ENCODE data around the gene POLE.
"Not testable (repeated sequence)": the region's sequence is repeated elsewhere in the genome, so short reads cannot be mapped to it uniquely, and the experiment has no call there.

POLE gene

DNA sequence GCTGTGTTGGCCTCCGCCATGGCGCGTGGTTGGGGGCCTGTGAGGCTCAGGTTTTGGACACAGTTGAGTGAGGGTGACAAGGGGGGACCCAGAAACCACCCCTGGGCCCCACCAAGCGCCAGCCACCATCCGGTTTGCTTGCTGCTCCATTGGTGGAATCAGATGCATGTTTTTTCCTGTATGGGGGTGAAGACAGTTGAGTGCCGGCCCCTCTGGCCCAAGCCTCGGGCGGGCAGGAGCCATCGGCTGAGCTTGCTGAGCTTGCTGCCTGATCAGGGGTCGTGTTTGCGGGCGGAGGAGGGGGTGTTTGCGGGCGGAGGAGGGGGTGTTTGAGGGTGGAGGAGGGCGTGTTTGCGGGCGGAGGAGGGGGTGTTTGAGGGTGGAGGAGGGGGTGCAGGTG, 29.9 kb upstream of the POLE start:
- DNase-seq = no peak

DNA sequence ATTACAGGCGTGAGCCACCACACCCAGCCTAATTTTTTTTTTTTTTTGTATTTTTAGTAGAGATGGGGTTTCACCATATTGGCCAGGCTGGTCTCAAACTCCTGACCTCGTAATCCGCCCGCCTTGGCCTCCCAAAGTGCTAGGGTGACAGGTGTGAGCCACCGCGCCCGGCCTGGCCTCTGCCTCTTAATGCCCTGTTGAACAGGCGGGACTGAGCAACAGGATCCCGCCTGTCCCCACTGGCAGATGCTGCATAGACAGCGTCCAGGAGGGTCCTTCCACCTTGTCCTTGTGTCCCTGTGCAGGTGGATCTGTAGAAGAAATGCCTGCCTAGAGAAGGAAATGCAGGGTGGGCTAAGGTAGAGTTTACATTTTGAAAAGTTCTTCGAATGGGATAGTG, 29.2 kb upstream of the POLE start:
- DNase-seq = no peak

DNA sequence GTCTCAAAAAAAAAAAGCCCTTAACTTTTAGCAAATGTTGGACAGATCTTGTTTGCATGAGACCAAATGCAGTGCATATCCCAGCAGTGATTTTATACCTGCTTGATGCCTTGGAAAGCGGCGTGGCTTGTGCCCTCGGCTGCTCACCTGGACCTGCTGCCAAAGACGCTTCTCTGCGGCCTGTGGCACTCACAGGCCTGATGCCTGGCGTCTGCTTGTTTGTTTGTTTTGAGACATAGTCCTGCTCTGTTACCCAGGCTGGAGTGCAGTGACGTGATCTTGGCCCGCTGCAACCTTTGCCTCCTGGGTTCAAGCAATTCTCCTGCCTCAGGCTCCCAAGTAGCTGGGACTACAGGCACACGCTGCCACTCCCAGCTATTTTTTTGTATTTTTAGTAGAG, 28.7 kb upstream of the POLE start:
- no peak for DNase-seq

DNA sequence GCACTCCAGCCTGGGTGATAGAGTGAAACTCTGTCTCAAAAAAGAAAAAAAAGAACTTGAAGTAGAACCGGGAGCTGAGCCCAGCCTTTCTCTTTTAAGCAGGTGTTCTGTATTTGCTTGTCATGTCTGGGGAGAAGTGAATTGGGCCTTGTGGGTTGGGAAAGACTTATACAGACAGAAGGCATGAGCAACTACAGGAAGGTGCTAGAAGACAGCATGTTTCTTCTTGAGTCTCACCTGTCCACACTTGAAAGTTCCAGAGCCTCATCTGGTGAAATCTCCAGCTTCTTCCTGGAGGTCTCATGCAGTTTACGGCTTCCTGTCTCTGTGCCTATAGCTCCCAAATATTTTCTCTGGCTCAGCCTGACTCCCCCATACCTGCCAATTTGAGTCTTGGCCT, 26.0 kb upstream of the POLE start:
- DNase-seq = no peak

DNA sequence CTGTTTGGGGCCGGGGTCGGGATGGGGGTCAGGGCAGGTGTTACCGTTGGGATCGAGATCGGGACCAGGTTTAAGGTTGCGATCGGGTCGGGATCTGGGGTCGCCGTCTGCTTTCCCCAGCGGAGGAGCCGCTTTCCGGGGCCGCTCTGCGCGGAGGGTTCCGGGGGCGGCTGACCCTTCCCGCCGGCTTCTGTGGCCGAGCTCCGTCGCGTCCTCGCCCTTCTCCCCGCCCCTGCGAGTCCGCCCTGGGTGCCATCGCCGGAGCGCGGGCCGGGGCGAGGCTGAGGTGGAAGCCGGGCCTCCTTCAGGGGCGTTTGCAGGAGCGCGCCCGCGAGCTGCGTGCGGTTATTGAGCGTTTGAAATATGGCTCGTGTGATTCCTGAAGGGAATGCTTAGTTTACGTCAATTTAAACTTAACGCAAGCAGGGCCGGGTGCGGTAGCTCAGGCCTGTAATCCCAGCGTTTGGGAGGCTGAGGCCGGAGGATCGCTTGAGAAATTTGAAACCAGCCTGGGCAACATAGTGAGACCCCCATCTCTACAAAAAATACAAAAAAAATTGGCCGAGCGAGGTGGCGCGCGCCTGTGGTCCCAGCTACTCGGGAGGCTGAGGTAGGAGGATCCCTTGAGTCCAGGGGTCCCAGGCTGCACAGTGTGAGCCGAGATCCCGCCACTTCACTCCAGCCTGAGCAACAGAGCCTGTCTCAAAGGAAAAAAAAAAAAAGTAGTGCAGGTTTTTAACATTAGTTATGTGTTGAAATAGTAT, 24.1 kb upstream of the POLE start:
- no peak for DNase-seq

DNA sequence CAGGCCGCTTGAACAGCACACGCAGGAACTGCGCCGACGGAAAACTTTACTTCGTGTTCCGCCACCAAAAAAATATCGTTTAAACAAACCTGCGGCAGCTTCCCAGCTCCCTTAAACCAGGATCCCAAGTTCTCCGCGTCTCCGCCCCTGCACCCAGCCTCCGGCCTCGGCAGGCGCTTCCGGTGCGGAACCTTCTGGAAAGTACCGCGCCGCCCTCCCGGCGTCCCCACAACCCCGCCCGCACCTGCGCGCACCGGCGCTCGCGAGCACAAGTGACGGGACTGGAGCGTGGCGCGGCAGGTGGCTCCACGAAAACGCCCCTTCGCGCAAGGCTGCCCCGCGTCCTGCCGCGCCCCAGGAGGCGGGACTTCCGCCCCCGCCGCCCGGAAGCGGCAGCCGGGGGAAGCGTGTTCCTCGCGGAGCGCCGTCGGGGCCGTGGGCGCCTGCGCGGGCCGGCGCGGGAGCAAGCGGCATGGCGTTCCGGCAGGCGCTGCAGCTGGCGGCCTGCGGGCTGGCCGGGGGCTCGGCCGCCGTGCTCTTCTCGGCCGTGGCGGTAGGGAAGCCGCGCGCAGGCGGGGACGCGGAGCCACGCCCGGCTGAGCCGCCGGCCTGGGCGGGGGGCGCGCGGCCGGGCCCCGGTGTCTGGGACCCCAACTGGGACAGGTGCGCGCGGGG, 23.4 kb upstream of the POLE start, which contains the start of gene PGAM5:
TSS of gene PGAM5 (plus strand) at position 438 of the 675 bp plus-strand sequence. CDS start at position 473, 35 bp downstream.
- peak; percentile 14 for DNase-seq

DNA sequence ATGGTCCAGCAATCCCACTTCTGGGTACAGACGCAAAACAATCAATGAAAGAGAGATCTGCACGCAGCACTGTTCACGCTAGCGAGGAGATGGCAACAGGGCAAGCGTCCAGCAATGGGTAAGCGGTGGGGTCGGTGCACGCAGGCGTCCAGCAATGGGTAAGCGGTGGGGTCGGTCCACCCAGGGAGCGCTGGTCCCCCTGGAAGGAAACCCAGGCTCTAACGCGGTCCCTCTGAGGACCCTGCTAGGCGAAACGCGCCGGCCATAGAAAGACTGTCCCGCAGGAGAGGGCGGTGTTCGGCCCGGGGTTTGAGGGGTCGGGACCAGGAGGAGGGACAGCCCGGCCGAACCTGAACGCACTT, 22.9 kb upstream of the POLE start:
- DNase-seq = no peak

DNA sequence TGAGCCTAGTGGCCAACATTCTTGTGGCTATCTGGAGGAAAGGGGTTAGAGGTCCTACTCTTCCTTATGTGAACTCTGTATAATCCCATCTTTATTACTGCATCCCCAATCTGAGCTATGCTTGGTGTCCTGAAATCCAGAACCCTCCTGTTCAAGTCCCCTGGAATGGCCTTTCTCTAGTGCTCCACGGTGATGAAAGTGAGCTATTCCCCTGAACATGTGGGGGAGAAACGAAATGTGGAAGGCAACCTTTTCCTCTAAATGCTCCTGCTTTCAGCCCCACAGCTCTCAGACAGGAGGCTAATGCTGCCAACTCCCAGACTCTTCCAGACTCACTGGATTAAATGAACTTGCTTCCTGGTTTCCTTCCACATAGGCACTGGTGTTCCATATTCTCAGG, 21.0 kb upstream of the POLE start:
- no peak for DNase-seq

DNA sequence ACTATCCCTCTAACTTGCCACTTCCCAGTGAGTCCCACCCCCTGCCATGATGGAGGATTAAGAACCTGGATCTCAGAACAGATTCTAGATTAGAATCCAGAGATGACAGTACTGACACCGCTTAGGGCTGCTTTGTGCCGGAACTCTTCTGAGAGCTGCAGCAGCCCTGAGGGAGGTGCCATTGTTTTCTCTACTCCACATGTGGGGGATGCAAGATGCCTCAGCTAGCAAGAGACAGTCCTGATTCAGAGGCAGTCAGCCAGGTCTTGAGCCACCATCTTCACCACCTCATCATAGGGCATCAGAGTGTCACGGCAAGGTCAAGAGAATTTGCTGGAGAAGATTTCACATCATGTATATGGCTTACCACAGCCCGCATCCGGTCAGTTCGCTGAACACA, 20.1 kb upstream of the POLE start:
- no peak for DNase-seq

DNA sequence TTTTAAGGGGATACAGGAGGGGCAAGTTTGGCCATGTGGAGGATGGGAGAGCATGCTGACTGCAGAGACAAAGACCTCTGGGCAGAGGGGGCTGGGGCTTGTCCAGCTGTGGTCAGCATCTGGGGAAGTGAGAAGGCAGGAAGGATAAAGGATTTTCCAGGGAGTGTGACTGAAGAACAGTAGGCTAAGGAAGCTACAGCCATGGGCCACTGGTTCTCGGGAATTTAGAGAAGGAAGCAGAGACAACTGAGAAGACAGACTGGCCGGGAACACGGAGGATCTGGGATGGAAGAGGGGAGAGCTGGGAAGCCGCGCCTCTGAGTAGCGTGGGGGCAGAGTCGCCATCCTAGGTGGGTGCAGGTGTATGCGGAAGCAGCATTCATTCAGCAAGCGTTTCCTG, 16.5 kb upstream of the POLE start:
- DNase-seq = no peak

DNA sequence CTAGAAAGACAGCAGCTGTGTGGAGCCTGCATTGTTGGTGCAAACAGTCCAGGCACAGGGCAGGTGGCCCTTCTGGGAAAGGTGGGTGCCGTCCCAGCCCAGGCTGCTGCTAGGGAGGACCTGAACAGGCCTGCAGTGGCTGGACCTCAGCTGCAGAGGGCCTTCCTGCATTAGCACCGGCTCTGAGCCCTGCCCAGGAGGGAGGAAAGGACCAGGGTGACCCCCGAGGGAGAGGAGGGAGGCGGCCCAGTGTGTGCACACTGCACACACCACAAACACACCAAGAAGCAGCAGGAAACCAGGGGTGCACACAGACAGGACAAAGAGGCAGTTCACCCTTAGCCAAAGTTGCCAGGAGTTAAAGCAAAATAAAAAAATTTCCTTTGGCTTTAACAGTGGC, 15.5 kb upstream of the POLE start:
- DNase-seq = no peak

DNA sequence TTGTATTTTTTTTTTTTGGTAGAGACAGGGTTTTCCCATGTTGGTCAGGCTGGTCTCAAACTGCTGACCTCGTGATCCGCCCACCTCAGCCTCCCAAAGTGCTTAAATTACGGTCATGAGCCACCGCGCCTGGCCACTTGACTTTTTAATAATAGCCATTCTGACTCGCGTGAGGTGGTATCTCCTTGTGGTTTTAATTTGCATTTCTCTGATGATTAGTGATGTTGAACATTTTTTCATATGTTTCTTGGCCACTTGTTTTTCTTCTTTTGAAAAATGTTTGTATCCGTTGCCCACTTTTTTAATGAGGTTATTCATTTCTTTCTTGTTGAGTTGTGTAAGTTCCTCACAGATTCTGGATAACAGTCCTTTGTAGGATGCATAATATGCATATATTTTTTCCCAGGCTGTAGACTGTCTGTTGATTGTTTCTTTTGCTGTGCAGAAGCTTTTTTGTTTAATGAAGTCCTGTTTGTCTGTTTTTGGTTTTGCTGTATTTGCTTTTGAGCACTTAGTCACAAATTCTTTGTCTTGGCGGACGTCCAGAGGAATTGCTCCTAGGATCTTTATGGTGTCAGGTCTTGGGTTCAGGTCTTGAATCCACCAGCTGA, 13.2 kb upstream of the POLE start:
- DNase-seq = no peak

DNA sequence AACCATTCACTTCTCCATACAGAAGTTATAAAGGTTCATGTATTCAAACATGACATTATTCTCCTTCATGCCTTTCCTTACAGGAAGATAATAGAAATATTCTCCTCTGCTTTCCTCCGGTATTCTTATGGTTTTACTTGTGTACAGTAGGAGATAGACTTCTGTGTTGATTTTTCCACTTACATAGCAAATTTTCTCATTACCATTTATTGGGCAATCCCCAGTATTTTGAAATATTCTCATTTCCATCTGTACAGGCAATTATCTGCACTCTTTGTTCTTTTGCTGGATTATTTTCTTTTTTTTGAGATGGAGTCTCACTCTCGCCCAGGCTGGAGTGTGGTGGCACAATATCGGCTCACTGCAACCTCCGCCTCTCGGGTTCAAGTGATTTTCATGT, 11.2 kb upstream of the POLE start:
- no peak for DNase-seq

DNA sequence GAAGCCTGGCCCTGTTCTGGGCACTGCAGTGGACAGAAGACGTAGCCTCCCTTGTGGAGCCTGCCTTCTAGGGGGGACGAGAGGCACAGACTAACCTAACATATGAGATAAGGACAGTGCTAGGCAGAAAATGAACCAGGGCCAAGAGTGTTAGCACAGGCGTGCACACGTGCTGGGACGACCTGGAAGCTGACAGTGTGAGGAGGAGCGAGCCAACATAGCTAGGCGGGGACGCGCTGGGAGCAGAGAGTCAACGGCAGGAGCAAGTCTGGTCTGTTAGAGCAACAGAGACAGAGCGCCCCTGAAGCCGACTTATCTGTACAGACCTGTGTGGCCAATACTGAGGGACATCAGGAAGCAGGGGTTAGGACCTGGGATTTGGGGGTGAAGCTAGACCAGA, 8.3 kb upstream of the POLE start:
- no peak for DNase-seq

DNA sequence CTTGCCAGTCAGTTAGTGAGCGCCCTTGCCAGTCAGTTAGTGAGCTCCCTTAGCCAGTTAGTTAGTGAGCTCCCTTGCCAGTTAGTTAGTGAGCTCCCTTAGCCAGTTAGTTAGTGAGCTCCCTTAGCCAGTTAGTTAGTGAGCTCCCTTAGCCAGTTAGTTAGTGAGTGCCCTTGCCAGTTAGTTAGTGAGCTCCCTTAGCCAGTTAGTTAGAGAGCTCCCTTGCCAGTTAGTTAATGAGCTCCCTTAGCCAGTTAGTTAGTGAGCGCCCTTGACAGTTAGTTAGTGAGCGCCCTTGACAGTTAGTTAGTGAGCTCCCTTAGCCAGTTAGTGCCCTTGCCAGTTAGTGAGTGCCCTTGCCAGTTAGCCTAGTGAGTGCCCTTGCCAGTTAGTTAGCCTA, 7.7 kb upstream of the POLE start:
- not testable (repeated sequence) for DNase-seq

DNA sequence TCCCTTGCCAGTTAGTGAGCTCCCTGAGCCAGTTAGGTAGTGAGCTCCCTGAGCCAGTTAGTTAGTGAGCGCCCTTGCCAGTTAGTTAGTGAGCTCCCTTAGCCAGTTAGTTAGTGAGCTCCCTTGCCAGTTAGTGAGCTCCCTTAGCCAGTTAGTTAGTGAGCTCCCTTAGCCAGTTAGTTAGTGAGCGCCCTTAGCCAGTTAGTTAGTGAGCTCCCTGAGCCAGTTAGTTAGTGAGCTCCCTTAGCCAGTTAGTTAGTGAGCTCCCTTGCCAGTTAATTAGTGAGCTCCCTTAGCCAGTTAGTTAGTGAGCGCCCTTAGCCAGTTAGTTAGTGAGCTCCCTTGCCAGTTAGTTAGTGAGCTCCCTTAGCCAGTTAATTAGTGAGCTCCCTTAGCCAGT, 4.9 kb upstream of the POLE start:
- DNase-seq = not testable (repeated sequence)

DNA sequence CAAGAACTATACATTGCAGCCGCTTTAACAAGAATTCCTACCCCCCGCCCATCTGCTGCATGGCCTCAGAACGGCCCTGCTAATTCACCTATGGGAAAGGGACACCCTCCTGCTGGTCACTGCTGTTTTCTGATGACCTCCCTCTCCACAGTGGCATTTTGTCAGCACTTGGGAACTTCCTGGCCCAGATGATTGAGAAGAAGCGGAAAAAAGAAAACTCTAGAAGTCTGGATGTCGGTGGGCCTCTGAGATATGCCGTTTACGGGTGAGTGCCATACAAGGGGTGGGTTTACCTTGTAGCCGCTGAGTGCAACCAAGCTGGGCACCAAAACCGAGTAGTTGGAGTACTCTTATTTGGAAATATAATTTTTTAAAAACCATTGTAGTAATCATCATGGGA, 3.0 kb upstream of the POLE start:
- no peak for DNase-seq

DNA sequence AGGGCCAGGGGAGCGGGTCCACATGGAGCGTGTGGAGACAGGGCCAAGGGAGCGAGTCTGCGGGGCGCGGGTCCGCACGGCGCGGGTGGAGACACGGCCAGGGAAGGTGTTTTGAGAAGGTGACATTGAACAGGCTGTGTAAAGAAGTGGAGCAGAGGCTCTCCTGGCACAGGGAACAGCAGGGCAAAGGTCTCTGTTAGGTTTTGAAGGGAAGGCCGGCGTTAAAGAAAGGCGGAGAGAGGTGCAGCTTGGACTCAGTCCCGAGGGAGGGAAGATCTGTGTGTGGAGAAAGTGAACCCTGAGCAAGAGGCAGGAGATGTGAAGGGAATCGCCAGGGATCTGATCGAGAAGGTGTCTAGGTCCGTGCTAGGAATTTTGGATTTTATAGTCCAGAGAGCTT, 2.1 kb upstream of the POLE start:
- DNase-seq = no peak

DNA sequence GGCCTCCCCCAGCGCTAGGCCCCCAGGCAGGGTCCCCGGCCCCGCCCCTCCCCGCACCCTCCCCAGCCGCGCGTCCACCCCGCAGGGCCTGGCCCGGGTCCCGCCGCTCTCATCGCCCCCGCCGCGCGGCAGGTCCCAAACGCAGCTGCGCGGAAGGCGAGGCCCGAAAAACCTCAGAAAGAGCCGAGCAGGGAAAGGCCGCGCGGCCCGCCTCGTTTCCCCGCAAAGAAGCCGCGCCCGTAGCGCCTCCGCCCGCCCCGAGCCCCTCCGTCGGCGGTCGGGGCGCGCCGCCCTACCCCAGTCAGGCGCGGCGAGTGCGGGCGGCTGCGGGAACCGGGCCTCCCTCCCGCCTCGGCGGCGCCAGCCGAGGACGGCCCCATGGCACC, 324 bp downstream of the POLE start:
- DNase-seq = no peak

DNA sequence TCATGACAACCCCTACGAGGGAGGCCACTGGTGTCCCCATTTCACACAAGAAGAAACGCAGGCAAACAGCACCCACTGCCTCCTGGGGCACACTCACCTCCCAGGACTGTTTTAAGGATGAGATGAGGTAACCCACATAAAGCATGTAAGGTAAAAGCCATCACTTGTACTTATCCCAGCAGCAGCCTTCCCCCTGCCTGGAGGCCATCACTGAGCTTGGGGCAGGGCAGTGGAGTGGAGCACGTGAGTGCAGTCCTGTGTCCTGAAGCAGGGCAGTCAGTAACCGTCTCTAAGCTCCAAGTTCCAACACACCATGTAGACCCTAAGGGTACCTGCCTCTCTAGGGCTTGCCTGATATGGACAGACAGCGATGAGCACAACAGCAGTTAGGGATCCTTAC, 1.7 kb downstream of the POLE start:
- no peak for DNase-seq

DNA sequence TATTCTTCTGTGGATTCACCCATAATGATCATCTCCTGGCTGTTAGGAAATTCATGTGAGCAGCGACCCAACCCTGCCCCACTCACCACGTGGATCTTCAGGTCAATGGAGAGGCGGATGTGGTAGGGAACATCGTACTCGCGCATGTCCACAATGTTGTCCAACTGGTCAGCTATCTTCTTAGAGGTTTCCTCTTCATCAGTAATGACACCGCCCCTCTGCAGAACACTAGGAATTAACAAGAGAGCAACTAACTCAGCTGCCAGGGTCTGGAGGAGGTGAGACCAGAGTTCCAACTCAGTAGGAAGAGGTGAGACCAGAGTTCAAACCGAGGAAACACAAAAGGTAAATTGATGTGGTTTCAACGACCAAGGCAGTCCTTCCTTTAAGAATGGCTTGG, 9.7 kb downstream of the POLE start:
- no peak for DNase-seq

DNA sequence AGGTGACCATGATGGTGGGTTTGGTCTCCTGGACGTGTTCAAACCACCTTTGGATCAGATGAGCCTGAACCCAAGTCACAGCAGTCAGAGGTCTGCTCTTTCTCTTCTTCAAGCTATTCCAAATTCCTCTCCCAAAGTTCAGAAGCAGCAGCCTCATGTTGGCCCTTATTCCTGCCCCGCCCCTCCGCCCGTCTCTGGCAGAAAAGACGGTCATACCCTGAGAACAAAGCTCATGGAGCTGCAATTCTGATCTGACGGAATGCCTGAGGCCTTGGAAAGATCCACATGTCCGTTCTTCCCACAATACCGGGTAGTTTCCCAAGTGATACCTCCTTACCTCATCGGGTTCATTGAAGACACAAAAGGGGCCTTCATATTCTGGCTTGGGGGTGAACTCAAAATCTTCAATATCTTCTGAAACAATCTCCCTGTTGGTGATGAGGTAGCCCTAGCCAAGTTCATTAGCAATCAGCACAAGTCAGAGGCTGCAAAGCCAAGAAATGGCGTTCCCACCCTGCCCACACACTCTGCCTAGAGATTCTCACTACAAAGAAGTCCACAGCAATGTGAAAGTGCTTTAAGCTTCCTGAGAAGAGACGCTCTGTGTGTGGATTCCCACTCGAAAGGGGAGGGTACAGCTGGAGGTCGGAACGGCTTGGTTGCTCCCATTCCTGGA, 11.2 kb downstream of the POLE start:
- no peak for DNase-seq

DNA sequence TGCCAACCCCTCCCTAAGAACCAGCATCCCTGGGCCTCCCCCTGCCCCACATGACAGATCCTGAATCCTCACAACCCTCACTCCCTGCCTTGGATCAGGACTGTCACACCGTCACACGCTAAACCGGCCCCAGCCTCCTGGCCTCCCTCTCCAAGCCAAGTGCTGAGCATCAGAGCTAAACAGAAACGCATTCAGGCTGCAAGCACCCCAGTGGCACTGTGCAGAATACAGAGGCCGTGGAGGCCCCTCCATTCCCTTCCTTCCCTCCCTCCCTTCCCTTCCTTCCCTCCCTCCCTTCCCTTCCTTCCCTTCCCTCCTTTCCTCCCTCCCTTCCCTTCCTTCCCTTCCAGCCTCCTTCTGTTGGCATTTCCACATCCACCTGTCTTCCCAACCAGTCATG, 12.6 kb downstream of the POLE start:
- DNase-seq = no peak
